Fibroblast of skin of scalp (primary cell): Measurements from ENCODE around the gene PCYT1A. TPM values are rescaled to one million over a fixed set of nuclear protein-coding genes. Genes with fewer than 3 reads are reported as not detected.
"Not testable (repeated sequence)": the region's sequence is repeated elsewhere in the genome, so short reads cannot be mapped to it uniquely, and the experiment has no call there.

Experiments used
- DNase-seq: peaks from one replicate; pipeline ENCODE4 v3.0.0-alpha.2; 2013
- polyA plus RNA-seq, 2 experiments: library from polyadenylated mRNA; unstranded; fragments of 120-200 nt; gene quantifications; one replicate each; pipeline ENCODE4 v1.2.1, GENCODE V29; 2013; ENCODE audit not compliant: insufficient read length in 2 of 2

Gene PCYT1A
- 58.3 TPM for polyA plus RNA-seq (2013, experiment 1 of 2; ENCODE audit: insufficient read length)
- polyA plus RNA-seq (2013, experiment 2 of 2; ENCODE audit: insufficient read length), result 61.4 TPM

DNA sequence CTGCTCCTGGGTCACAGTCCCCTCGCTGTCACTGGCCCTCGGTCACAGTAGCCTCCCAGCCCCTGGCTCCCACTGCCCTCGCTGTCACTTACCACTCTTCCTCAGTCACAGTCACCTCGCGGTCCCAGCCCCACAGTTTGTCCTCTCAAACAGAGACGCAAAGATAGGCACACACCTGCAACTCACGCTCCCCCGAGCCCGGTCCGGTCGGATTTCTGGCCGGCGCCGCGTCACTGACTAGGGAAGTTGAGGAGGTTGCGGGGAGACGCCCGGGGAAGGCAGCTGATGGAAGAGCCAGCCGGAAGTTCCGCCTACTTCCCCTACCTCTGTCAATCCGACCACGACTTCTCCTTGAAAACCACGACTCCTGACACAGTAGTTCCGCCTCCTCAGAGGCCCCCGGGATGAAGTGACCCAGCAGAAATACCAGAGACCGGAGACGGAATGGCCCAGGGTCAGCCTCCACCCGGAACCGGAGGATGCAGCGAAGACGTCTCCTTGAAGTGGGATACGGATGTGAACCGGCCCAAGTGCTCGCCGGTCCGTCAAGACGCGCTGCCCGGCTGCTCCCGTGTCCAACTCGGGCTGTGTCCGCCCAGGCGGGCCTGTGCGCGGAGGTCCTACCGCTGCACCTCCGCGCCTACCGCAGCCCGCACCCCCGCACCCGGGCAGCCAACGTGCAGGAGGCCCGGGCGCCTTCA is at the start of gene PCYT1A:
Gene PCYT1A (minus strand): TSS at position 287 of the 701 bp plus-strand sequence. CDS start 17,195 bp downstream, outside the sequence.
- peak; percentile 96 for DNase-seq

DNA sequence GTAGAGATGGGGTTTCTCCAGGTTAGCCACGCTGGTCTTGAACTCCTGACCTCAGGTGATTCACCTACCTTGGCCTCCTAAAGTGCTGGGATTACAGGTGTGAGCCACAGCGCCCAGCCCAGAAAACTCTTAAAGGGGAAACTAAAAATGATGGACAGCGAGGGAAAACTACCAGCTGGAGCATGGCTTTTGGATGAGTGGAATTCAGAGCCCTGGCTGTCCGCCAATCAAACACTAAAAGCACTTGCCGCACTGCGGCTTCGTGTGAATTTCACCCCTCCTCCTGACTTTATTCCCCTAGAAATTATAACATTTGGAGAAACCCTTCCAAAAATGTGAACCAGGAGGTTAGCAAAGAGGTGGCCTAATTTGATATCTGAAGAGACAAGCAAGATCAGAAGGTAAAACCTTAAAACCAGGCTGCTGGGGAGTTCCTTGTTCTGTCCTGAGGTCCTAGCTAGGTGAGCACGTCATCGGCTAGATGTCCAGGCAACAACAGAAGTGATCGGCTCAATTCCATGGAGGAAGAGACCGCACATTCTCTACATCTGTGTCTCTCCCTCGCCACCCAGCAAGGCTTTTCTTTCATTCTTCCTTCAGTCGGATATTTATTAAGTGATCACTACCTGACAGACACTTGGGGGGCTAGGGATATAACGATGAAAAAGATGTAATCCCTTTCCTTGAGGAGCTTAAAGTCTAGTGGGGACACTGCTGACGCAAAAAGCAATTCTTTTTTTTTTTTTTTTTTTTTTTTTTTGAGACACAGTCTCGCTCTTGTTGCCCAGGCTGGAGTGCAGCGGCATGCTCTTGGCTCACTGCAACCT is 49.0 kb upstream of the PCYT1A start:
- peak; percentile 31 for DNase-seq

DNA sequence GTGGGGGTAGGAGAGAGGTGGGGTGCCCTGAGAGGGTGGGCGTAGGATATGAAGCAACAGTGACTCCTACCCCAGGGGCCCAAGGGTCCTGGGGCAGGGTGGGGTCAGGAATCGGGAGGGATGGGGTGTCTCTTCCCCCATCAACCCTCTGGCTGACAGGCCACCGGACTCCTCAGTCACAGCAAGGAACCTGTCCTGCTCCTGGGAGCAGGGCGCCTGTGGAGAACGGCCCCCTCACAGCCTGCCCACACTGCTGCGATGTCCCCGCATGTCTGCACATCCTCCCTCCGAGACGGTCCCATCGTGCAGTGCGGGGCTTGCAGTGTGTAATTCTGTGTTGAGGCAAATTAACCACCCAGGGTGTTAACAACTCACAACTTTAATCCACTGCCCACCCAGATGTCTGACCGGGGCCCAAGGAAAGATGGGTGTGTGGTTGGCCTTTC is 48.0 kb upstream of the PCYT1A start:
- no peak for DNase-seq

DNA sequence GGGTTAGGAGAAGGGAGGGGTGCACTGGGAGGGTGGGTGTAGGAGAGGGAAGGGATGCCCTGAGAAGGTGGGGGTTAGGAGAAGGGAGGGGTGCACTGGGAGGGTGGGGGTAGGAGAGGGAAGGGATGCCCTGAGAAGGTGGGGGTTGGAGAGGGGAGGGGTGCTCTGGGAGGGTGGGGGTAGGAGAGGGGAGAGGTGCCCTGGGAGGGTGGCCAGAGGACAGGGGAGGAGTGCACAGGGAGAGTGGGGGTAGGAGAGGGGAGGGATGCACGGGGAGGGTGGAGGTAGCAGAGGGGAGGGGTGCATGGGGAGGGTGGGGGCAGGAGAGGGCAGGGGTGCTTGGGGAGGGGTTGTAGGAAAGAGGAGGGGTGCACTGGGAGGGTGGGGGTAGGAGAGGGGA is 47.5 kb upstream of the PCYT1A start:
- no peak for DNase-seq

DNA sequence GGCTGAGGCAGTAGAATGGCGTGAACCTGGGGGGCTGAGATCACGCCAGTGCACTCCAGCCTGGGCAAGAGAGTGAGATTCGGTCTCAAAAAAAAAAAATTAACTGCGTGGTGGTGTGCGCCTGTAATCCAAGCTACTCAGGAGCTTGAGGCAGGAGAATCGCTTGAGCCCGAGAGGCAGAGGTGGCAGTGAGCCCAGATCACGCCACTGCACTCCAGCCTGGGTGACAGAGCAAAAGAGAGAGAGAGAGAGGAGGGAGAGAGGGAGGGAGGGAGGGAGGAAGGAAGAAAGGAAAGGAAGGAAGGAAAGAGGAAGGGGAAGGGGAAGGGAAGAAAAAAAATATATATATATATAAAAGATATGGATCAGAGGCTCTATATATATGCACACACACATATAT is 44.6 kb upstream of the PCYT1A start:
- no peak for DNase-seq

DNA sequence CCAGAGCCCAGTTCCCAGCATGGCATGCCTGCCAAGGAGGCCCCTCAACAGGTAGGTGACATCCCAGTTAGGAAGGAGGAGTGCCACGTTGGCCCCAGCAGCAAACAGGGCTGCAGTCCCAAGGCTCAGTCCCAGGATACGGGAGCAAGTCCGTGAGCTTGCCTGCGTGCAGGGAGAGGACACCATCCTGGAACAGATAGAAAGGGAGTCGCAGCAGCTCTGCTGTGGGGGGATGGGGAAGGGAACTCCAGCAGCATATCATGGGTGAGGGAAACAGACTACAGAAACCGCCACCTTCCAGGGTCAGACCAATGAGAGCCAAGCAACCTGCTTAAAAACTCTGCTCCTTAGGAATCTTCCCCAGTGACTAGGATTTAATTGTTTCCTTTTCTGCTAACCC is 39.9 kb upstream of the PCYT1A start:
- DNase-seq, result no peak

DNA sequence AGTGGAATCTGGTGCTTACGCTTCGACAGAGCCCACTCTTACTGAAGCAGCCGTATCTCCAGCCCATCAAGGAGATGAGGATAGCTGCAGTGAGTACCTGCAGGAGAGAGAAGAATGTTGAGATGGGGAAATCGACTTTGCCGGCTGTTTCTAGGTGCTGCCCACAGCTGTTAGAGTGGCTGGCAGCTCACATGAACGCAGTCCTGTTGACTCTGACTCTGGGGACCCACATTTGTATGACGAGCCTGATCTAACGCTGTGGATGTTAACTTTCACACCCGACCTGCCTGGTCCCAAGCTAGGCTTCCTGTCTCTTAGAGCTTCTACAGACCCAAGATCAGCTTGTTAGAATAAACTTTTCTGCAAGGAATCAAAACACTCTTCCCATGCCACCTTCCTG is 39.4 kb upstream of the PCYT1A start:
- DNase-seq, result no peak

DNA sequence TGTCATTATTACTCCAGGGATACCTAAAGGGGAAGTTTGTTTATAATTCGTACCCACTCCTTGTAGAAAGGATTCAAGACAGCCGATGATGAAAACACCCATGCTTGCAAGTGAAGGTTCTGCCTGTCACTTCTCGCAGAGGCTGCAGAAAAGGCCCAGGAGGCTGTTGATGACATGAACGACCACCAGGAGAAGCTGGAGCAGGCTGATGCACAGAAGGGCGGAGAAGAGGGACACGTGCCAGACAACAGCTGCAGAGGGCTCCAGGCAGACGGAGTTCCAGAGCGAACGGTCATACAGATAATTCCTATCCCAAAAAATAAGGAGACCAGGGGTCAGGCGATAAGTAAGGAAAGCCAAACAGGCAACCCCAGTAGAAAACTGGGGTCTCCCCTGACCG is 36.2 kb upstream of the PCYT1A start:
- peak; percentile 42 for DNase-seq

DNA sequence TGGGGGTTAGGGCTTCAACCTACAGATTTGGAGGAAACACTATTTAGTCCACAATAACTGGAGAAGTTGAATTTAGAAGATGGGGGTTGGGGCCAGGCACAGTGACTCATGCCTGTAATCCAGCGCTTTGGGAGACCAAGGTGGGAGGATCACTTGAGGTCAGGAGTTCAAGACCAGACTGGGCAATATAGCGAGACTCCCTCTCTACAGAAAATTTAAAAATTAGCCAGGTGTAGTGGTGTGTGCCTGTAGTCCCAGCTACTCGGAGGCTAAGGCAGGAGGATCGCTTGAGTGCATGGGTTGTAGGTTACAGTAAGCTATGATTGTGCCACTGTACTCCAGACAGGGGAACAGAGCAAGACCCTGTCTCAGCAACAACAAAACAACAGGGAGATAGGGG is 35.5 kb upstream of the PCYT1A start:
- DNase-seq, result no peak

DNA sequence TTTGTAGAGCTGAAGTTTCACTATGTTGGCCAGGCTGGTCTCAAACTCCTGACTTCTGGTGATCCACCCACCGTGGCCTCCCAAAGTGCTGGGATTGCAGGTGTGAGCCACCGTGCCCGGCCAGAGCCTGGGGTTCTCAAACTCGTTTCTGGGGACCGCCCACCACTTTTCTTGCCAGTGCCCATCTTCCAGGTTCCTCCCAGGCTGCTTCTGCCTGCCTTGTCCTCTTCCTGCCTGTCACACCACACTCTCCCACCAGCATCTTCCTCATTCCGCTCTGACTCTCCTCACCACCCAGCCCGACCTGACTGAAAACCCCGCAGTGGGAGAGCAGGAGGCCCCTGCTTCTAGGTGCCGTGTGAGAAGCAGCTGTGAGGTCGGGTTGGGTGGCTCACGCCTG is 33.6 kb upstream of the PCYT1A start:
- DNase-seq, result no peak

DNA sequence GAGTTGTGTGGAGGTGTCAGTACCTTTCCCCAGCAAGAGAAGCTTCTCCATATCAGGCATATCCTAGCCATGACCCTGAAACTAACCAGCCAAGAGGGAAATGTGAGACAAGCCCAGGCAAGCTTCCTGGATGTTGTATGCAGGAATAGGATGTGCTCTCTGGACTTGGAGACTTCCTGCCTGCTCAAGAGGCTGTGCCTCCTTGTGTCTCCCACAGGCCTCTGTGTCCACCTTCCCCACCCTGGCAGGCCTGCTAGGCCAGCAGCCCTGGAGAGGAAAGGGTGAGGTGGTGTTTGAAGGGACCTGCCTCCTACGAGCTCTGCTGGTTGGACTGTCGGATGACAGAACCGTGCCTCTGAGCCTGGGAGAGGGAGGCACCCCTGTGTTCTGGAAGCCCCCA is 32.6 kb upstream of the PCYT1A start:
- no peak for DNase-seq

DNA sequence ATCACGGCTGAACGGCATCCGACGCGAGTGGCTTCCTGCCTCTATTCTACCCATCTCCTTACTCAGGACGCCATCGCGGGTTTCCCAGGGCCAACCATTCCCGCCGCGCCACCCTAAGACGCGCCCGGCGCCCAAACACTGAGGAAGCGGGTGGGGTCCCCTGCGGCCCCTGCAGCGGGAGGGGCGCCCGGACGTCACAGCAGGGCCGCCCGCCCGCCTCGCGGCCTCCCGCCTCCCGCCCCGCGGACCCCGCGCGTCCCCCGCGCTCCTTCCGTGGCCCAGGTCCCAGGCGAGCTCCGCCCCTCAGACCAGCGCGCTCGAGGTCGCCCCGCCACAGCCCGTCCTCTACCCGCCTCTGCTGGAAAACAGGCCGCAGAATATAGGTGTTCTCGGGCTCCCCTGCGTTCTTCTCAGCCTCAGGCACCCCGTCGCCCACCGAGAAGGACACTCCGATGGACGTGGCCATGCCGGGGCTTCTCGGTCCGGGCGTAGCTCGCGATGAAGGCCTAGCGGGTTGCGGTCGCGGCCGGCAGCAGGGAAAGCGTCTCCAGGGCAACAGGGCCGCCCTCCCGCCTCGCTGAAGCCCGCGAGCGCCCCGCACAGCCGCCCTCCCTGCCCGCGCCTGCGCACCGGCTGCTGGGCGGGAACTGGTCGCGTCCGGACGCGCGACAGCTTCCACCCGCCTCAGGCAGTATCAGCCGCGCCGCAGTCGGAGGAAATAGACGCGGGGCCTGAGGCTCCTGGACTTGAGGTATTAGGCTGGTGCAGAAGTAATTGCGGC is 30.4 kb upstream of the PCYT1A start, which contains the start of gene DYNLT2B:
Gene DYNLT2B (minus strand): TSS at position 554 of the 781 bp plus-strand sequence. CDS start 88 bp downstream, at position 466.
- DNase-seq, result peak; percentile 88

DNA sequence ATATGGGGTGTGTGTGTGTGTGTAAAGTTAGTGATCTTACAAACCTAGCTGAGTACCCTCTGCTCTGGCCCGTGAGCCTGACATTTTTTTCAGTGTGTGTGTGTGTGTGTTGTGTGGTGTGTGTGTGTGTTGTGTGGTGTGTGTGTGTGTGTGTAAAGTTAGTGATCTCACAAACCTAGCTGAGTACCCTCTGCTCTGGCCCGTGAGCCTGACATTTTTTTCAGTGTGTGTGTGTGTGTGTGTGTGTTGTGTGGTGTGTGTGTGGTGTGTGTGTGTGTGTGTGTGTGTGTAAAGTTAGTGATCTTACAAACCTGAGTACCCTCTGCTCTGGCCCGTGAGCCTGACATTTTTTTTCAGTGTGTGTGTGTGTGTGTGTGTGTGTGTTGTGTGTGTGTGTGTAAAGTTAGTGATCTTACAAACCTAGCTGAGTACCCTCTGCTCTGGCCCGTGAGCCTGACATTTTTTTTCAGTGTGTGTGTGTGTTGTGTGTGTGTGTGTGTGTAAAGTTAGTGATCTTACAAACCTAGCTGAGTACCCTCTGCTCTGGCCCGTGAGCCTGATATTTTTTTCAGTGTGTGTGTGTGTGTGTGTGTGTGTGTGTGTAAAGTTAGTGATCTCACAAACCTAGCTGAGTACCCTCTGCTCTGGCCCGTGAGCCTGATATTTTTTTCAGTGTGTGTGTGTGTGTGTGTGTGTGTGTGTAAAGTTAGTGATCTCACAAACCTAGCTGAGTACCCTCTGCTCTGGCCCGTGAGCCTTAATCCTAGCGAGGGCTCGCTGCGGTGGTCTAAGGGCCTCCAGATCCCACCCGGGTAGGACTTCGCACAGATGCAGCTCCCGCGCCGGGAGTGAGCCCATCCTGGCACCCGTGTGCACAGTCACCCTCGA is 29.5 kb upstream of the PCYT1A start:
- not testable (repeated sequence) for DNase-seq

DNA sequence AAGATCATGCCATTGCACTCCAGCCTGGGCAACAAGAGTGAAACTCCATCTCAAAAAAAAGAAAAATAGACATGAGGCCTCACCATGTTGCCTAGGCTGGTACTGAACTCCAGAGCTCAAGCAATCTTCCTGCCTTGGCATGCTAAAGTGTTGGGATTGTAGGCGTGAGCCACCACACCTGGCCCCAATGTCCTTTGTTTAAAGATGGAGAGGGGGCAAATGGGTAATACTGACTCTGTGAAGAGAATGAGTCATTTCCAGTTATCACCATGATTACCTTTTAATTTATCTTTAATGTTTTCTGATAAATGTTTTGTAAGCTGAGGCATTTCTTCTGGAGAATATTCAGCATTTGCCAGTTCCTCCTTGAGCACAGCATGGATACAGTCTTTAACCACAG is 28.3 kb upstream of the PCYT1A start:
- no peak for DNase-seq

DNA sequence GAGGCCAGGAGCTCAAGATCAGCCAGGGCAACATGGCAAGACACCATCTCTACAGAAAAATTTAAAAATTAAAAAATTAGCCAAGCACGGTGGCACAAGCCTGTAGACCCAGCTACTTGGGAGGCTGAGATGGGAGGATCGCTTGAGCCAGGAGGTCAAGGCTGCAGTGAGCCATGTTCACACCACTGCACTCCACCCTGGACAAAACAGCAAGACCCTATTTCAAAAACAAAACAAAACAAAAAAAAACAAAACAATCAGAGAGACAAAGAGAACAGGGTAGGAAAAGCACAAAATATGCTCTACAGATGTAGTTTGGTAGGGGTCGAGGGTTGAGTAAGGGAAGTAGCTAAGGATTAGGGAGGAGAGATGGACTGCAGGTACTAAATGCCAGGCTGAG is 27.1 kb upstream of the PCYT1A start:
- DNase-seq, result no peak

DNA sequence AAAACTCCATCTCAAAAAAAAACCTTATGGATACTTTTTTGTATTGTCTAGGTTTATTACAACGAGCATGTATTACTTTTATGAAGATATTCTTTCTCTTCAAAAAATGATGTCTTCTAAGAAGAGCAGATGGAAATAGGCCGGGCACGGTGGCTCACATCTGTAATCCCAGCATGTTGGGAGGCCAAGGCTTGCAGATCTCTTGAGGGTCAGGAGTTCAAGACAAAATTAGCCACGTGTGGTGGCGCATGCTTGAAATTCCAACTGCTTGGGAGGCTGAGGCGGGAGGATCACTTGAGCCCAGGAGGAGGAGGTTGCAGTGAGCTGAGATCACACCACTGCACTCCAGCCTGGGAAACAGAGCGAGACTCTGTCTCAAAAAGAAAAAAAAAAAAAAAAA is 26.6 kb upstream of the PCYT1A start:
- not testable (repeated sequence) for DNase-seq

DNA sequence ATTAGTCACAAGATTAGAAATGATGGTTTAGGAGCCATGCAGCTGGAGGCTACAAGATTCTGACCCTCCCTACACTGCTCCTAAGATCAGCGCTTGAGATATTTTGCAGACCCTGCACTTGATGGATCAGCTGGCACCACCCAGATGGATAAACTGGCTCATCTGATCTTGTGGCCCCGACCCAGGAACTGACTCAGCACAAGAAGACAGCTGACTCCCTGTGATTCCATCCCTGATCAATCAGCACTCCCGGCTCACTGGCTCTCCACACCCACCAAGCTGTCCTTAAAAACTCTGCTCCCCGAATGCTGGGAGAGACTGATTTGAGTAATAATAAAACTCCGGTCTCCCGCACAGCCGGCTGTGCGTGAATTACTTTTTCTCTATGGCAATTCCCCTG is 15.4 kb upstream of the PCYT1A start:
- not testable (repeated sequence) for DNase-seq

DNA sequence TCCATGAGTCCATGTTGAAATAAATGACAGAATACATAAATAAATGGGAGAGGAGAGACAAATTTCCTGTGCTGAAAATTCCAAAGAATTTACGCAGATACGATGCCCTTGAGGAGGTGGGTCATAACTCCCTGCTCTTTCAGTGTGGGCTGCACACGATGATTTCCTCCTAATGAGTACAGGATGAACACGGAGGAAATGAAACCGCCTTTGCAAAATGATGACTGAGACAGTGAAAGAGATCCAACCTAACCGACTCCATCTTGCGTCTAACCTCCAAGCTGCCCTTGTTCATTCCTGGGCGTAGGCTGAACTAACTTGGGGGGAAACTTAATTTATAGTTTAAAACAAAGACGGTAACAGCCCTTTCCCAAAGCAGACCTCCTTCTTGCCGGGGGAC is 15.0 kb upstream of the PCYT1A start:
- DNase-seq, result not testable (repeated sequence)

DNA sequence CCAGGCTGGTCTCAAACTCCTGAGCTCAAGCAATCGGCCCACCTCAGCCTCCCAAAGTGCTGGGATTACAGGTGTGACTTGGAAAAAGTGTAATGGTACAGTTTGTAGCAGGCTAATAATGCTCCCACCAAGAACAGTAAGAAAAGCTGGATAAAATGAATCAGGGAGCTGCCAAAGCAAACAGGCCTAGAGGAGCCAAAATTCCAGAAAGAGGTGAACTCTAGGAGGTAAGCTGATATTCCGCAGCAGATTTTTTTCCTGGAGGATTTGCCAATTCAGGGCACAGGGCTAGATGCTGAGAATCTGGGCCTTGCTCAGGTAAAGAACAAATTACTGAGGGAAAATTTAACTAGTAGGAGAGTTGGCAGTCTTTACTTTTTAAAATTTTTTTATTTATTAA is 11.0 kb upstream of the PCYT1A start:
- DNase-seq, result no peak

DNA sequence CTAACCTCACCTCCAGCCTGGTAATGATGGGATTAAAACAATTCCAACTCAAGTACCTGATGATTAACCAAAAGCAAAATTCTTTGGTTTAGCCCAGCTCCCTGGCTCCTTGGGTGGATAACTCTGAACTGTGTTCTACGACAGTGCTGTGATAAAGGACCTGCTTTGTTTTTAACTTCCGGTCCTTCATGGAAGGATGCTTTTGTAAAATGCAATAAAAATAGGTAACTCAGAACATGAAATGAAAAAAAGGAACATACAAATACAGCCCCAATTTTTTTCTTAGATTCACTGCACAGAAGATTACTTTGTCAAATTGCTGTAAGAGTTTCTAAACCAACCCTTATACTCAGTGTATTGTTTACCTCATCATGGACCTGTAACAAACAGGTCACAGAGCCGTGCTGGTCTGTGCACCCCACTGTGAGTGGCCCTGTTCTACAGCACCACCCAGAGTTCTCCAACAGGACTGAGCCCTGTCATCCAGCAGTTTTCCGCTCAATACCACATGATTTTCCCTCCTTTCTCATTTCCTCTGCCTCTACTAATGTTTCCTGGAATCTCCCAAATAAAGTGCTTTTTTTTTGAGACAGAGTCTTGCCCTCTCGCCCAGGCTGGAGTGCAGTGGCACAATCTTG is 4.9 kb upstream of the PCYT1A start:
- no peak for DNase-seq

DNA sequence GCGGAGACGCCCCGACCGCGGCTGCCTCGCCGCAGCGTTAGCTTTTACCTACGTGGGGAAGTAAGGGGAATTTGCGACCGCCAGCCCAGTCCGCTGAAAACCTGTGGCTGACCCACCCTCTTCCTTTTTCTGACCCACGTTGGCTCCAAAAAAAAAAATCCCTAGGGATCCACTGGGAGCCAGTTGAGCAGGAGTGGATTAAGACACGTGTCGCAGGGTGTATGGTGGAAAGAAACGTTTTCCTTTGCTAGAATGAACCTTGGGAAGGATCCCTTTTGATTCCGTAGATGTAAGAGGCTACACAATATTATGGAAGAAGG is 575 bp upstream of the PCYT1A start:
- DNase-seq, result peak; percentile 70

DNA sequence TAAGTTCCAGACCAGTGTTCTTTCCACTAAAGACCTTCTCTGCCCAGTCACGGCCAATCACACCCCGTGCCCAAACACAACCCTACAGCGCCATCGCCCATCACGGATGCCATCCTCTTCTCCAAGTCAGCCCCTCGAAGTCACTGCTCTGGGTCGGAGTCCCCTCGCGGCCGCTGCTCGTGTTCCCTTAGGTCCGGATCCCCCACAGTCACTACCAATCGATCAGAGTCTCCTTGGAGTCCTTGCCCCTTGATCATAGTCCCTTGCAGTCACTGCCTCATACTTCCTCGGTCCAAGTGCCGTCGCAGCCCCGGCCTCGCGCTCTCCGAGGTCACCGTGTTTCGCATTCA is 461 bp downstream of the PCYT1A start:
- peak; percentile 7 for DNase-seq
